Fibroblast of pulmonary artery (primary cell): Measurements from ENCODE around the gene CACNG4.

Experiments
- DNase-seq: peaks from one replicate; pipeline ENCODE4 v3.0.0-alpha.2; 2010; ENCODE audit warnings: low read depth
- H3K4me3 ChIP-seq: replicated peaks from 2 replicates; pipeline ENCODE4 v1.5.1; 2011; ENCODE audit warnings: low read depth, mild to moderate bottlenecking, control low read depth, low read length, moderate library complexity
- CTCF ChIP-seq: IDR thresholded peaks from 2 replicates; pipeline ENCODE4 v1.5.1; 2011; ENCODE audit warnings: mild to moderate bottlenecking, control low read depth, low read length, inconsistent platforms; ENCODE audit errors: missing control alignments

CACNG4 gene

GRCh38 chr17:66943484-66943883 is 21.0 kb upstream of the CACNG4 start:
- no peak overlapping the region for H3K4me3 ChIP-seq
- no peak for TF ChIP-seq CTCF
- no peak for DNase-seq

- no peak for TF ChIP-seq CTCF
- DNase-seq, result peak; percentile 35
- H3K4me3 ChIP-seq, result no peak overlapping the region
These were observed 20.0 kb upstream of the CACNG4 start for GRCh38 chr17:66944351-66945146.

- no peak for TF ChIP-seq CTCF
- no peak overlapping the region for H3K4me3 ChIP-seq
- DNase-seq, result no peak
These were observed 19.2 kb upstream of the CACNG4 start for GRCh38 chr17:66945147-66945835.

GRCh38 chr17:66946251-66946650 is 18.3 kb upstream of the CACNG4 start:
- no peak for TF ChIP-seq CTCF
- no peak overlapping the region for H3K4me3 ChIP-seq
- no peak for DNase-seq

GRCh38 chr17:66947311-66947710 is 17.2 kb upstream of the CACNG4 start:
- no peak for DNase-seq
- TF ChIP-seq CTCF, result no peak
- no peak overlapping the region for H3K4me3 ChIP-seq

- no peak for DNase-seq
- no peak overlapping the region for H3K4me3 ChIP-seq
- no peak for TF ChIP-seq CTCF
These were observed 16.3 kb upstream of the CACNG4 start for GRCh38 chr17:66948061-66948750.
